Measurements from ENCODE around the gene COG1. TPM values are rescaled to one million over a fixed set of nuclear protein-coding genes. Genes with fewer than 3 reads are reported as not detected.
"Not testable (repeated sequence)": the region's sequence is repeated elsewhere in the genome, so short reads cannot be mapped to it uniquely, and the experiment has no call there.

COG1 gene
- 10 to 100 TPM; 48.3 to 83.3 (median 62.9) TPM for total RNA-seq

GRCh38 chr17:73192894-73193701, at the start of gene COG1:
TSS of gene COG1 (plus strand) at chr17:73193055. CDS start at chr17:73193070, 15 bp downstream.
- Histone ChIP-seq H3K27ac (peak within 1 kb of the TSS; percentile 71 to 94 (median 91)), H3K36me3 (peaks cover 0 to 19% (median 0%) of the 10 kb centered on the region in 3 donors), H3K4me3 (peak within 1 kb of the TSS; percentile 55 to 95 (median 81)), H3K9me3 (no peaks in the 10 kb centered on the region), H3K27me3 (no peaks in the 10 kb centered on the region), H3K4me1 (peaks cover 0 to 5% (median 4%) of the 10 kb centered on the region in 4 donors)
- DNase-seq: peak; percentile 87 to 95 (median 93)
- TF ChIP-seq POLR2A (IDR thresholded peaks at IDR 0.05) (peak; percentile 44 to 68), CTCF (IDR thresholded peaks at IDR 0.05) (no peak)

GRCh38 chr17:73144209-73144608, 48.6 kb upstream of the COG1 start:
- not testable (repeated sequence) for H3K4me1 ChIP-seq, H3K27me3 ChIP-seq

GRCh38 chr17:73145641-73146040, 47.2 kb upstream of the COG1 start:
- TF ChIP-seq CTCF (IDR thresholded peaks at IDR 0.05): no peak
- no peak for TF ChIP-seq POLR2A (IDR thresholded peaks at IDR 0.05)
- no peak overlapping the region for H3K4me3 ChIP-seq
- no peak overlapping the region for H3K27ac ChIP-seq
- no peaks in the 10 kb centered on the region for H3K9me3 ChIP-seq
- DNase-seq: no peak
- H3K4me1 ChIP-seq: no peaks in the 10 kb centered on the region
- no peaks in the 10 kb centered on the region for H3K27me3 ChIP-seq
- H3K36me3 ChIP-seq: no peaks in the 10 kb centered on the region

More at GRCh38 chr17:73144209-73144608, 48.6 kb upstream of the COG1 start:
- H3K4me3 ChIP-seq, H3K27ac ChIP-seq, DNase-seq, H3K9me3 ChIP-seq, H3K36me3 ChIP-seq: not testable (repeated sequence)

- H3K9me3 ChIP-seq, H3K27ac ChIP-seq, H3K4me1 ChIP-seq, DNase-seq, H3K36me3 ChIP-seq, H3K4me3 ChIP-seq, H3K27me3 ChIP-seq: not testable (repeated sequence)
Measured at GRCh38 chr17:73147791-73148190, 45.1 kb upstream of the COG1 start.

GRCh38 chr17:73148540-73149334, 44.1 kb upstream of the COG1 start:
- no peak for TF ChIP-seq POLR2A (IDR thresholded peaks at IDR 0.05)
- TF ChIP-seq CTCF (IDR thresholded peaks at IDR 0.05): no peak
- Histone ChIP-seq H3K27ac (no peak overlapping the region), H3K9me3 (no peaks in the 10 kb centered on the region), H3K4me3 (no peak overlapping the region), H3K27me3 (no peaks in the 10 kb centered on the region), H3K4me1 (no peaks in the 10 kb centered on the region), H3K36me3 (no peaks in the 10 kb centered on the region)
- DNase-seq: no peak

- H3K27ac ChIP-seq, H3K4me3 ChIP-seq, H3K4me1 ChIP-seq, H3K36me3 ChIP-seq, H3K9me3 ChIP-seq, H3K27me3 ChIP-seq, DNase-seq: not testable (repeated sequence)
Measured at GRCh38 chr17:73150622-73151300, 42.1 kb upstream of the COG1 start.
